ENCODE results near the gene PPP1R1A.

GRCh38 chr12:54538136-54538700 lies 50.2 kb downstream of the PPP1R1A start:
- TF ChIP-seq POLR2A (IDR thresholded peaks at IDR 0.05; ENCODE audit: low read depth, low read length) (no peak), POLR2AphosphoS5 (IDR thresholded peaks at IDR 0.05; ENCODE audit: low read depth, low read length) (no peak)
